SU-DHL-6 (cell line): ENCODE data around the gene ACTN1.

Experiments
- H2AFZ ChIP-seq: fragments of 200-600 bp; sonication (generic); 2 replicates; pipeline ENCODE4 v1.6.1; 2014; ENCODE audit warnings: low read depth, mild to moderate bottlenecking, moderate library complexity, mixed read lengths, antibody characterized with exemption, low read length; ENCODE audit not compliant: severe bottlenecking
- H3F3A ChIP-seq: fragments of 200-600 bp; shearing (Covaris generic); 2 replicates; pipeline ENCODE4 v1.6.0; 2016; ENCODE audit warnings: antibody characterized with exemption, mild to moderate bottlenecking; ENCODE audit not compliant: insufficient read depth
- H3K27ac ChIP-seq: fragments of 200-600 bp; sonication (generic); 2 replicates; pipeline ENCODE4 v1.5.1; 2016; ENCODE audit warnings: low read depth, mild to moderate bottlenecking, low read length, moderate library complexity, mixed read lengths
- H3K27me3 ChIP-seq: fragments of 200-600 bp; sonication (generic), shearing (Covaris generic); 2 replicates; pipeline ENCODE4 v1.6.0; 2014; ENCODE audit warnings: mild to moderate bottlenecking, low read length
- H3K36me3 ChIP-seq: fragments of 200-600 bp; sonication (generic); 2 replicates; pipeline ENCODE4 v1.6.1; 2014; ENCODE audit warnings: mild to moderate bottlenecking, low read length, mixed read lengths
- H3K4me2 ChIP-seq: fragments of 300-600, 200-600 bp; shearing (Covaris generic), sonication (generic); 2 replicates; pipeline ENCODE4 v1.6.0; 2014; ENCODE audit warnings: low read length, low read depth, mild to moderate bottlenecking; ENCODE audit not compliant: poor library complexity, severe bottlenecking
- H3K4me3 ChIP-seq: fragments of 200-600 bp; sonication (generic); 2 replicates; pipeline ENCODE4 v1.5.1; 2014; ENCODE audit warnings: antibody characterized with exemption, low read length, mild to moderate bottlenecking, mixed read lengths; ENCODE audit not compliant: insufficient read depth, poor library complexity, severe bottlenecking
- H3K79me2 ChIP-seq: fragments of 200-600 bp; sonication (generic); 2 replicates; pipeline ENCODE4 v1.6.1; 2014; ENCODE audit warnings: mild to moderate bottlenecking, low read length, moderate library complexity; ENCODE audit not compliant: insufficient read depth
- H3K9ac ChIP-seq: fragments of 200-600 bp; sonication (generic); 2 replicates; pipeline ENCODE4 v1.7.0; 2014; ENCODE audit warnings: mild to moderate bottlenecking, low read length
- H3K9me2 ChIP-seq: fragments of 200-600 bp; sonication (generic); replicated peaks from 2 replicates; pipeline ENCODE4 v1.6.1; 2014; ENCODE audit warnings: low read length; ENCODE audit not compliant: insufficient read depth
- H3K9me3 ChIP-seq: fragments of 200-600 bp; sonication (generic); 2 replicates; pipeline ENCODE4 v1.6.1; 2014; ENCODE audit warnings: low read length, mixed read lengths; ENCODE audit not compliant: insufficient read depth
- H4K20me1 ChIP-seq: fragments of 200-600 bp; sonication (generic); 2 replicates; pipeline ENCODE4 v1.6.1; 2014; ENCODE audit warnings: low read depth, mild to moderate bottlenecking, antibody characterized with exemption, low read length, moderate library complexity, mixed read lengths
- CTCF ChIP-seq: fragments of 200-600 bp; sonication (generic); IDR thresholded peaks from one replicate; pipeline ENCODE4 v1.5.1; 2017; ENCODE audit warnings: antibody characterized with exemption, mild to moderate bottlenecking, low read length, moderate library complexity; ENCODE audit not compliant: insufficient read depth, poor library complexity, severe bottlenecking
- EZH2phosphoT487 ChIP-seq: fragments of 200-600 bp; sonication (generic), shearing (Covaris generic); conservative IDR thresholded peaks from 2 replicates; pipeline ENCODE4 v1.6.1; 2018; ENCODE audit warnings: mild to moderate bottlenecking, antibody characterized with exemption, low read length, moderate library complexity, mixed read lengths

The ACTN1 gene

GRCh38 chr14:68979722-68980451 is 785 bp upstream of the ACTN1 start:
- Histone ChIP-seq H3K27ac (no peak overlapping the region), H2AFZ (no peak overlapping the region), H3K36me3 (no peaks in the 10 kb centered on the region), H3K4me3 (no peak overlapping the region), H3K9me2 (no peaks in the 10 kb centered on the region), H3K9ac (no peak overlapping the region), H3F3A (no peaks in the 10 kb centered on the region), H3K27me3 (no peaks in the 10 kb centered on the region), H3K9me3 (no peaks in the 10 kb centered on the region), H3K4me2 (no peak overlapping the region), H3K79me2 (no peaks in the 10 kb centered on the region), H4K20me1 (no peaks in the 10 kb centered on the region)
- no peak for TF ChIP-seq EZH2phosphoT487
- TF ChIP-seq CTCF = no peak

- Histone ChIP-seq H3K79me2 (no peaks in the 10 kb centered on the region), H3K9ac (no peak overlapping the region)
Measured at GRCh38 chr14:68978172-68978911, 760 bp downstream of the ACTN1 start.

GRCh38 chr14:68977718-68978171 is 1.4 kb downstream of the ACTN1 start:
- no peak for TF ChIP-seq CTCF
- TF ChIP-seq EZH2phosphoT487 = no peak
- H3F3A ChIP-seq = no peaks in the 10 kb centered on the region
- peak overlapping the region; percentile 40 for H3K4me2 ChIP-seq
- H3K27ac ChIP-seq = no peak overlapping the region
- H3K9me2 ChIP-seq = no peaks in the 10 kb centered on the region
- H3K36me3 ChIP-seq = no peaks in the 10 kb centered on the region
- no peaks in the 10 kb centered on the region for H3K9me3 ChIP-seq
- no peaks in the 10 kb centered on the region for H3K27me3 ChIP-seq
- no peaks in the 10 kb centered on the region for H4K20me1 ChIP-seq
- peak overlapping the region; percentile 18 for H3K4me3 ChIP-seq
- H3K9ac ChIP-seq = no peak overlapping the region
- no peak overlapping the region for H2AFZ ChIP-seq
- no peaks in the 10 kb centered on the region for H3K79me2 ChIP-seq

More at GRCh38 chr14:68978172-68978911, 760 bp downstream of the ACTN1 start:
- H3F3A ChIP-seq = no peaks in the 10 kb centered on the region
- no peak overlapping the region for H2AFZ ChIP-seq
- TF ChIP-seq EZH2phosphoT487 (no peak), CTCF (no peak)
- no peaks in the 10 kb centered on the region for H3K9me2 ChIP-seq
- peak overlapping the region; percentile 18 for H3K4me3 ChIP-seq
- H3K27ac ChIP-seq = no peak overlapping the region
- H4K20me1 ChIP-seq = no peaks in the 10 kb centered on the region
- H3K27me3 ChIP-seq = no peaks in the 10 kb centered on the region
- H3K36me3 ChIP-seq = no peaks in the 10 kb centered on the region
- H3K4me2 ChIP-seq = peak overlapping the region; percentile 40
- no peaks in the 10 kb centered on the region for H3K9me3 ChIP-seq
